ENCODE data around the gene CALHM4. TPM values are rescaled to one million over a fixed set of nuclear protein-coding genes. Genes with fewer than 3 reads are reported as not detected.
"Not testable (repeated sequence)": the region's sequence is repeated elsewhere in the genome, so short reads cannot be mapped to it uniquely, and the experiment has no call there.

CALHM4 gene
- total RNA-seq, 2 donors from 2014 or later: not detected

DNA sequence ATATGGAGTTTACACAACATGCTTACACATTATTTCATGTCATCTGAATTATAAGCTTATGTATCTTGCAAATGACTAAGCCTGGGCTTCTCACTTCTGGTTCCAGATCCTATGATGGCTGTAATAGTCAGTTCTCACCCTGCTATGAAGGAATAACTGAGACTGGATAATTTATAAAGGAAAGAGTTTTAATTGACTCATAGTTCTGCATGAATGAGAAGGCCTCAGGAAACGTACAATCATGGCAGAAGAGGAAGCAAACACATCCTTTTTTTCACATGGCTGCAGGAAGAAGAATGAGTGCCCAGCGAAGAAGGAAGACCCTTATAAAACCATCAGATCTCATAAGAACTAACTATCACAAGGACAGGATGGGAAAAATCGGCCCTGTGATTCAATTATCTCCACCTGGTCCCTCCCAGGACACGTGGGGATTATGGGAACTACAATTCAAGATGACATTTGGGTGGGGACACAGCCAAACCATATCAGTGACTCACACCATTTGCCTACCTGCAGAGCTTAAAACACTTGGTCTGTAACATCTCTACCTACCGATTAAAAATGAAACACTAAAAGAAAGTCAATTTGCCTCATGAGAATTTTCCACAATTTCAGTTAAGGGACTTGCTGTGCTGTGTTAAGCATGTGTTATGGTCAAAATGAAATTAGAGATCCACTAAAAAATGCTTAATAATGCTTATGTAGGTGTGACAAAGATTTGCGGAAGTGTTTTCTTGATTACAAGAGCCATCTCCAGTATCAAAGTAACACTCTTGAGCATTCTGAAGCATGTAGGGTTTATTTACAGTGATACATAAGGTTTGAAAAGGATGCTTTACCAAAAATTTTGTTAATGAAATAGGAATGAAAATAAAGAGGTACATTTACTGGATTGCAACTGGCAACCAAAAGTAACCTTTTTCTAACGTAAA lies 15.5 kb downstream of the CALHM4 start:
- no peak for DNase-seq
- intact Hi-C loops (cut with DNase I, micrococcal nuclease): loop anchor here in 1 of 2 donors (5.0 kb wide), 1 partner anchor 292 kb away; the partner anchor contains the start of gene TSPYL1
- ATAC-seq: no peak

DNA sequence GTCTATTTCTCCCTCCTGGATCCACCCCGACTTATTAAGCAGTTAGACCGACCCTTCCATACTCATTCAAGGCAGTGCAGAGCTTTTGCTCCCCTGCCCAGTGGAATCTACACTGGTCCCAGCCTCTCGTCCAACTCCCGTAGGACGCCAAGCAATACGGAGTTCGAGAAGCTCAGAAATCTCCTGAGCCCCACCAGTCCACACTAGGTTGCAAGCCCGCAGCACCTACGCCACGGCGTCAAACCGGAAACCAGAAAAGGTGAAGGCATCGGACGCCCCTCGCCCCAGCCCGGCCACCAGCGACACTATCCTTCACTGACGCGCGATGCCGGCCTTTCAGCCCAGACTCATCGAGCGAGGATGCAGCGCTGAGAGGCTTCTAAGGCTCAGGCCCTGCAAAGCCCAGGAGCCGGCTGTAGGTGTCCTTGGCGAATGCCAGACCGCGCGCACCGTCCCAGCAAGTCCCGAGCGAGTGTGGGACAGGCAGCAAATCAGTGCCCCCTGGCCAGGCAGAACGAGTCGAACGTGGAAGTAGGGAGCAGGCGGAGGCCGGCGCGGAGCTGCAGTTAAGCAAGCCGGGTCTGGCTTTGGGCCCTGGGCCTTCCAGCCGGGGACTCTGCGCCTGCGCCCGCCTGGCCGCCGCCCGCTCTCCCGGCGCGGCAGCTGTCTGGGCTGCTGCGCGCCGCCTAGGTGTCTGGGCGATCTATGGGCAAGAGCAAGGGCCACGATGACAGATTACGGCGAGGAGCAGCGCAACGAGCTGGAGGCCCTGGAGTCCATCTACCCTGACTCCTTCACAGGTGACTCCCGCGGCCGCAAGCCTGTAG lies 17.5 kb downstream of the CALHM4 start, which contains the start of gene RWDD1:
Gene RWDD1, plus strand, starts transcription at position 649 of the 827 bp plus-strand sequence. Its CDS starts 79 bp downstream, at position 728.
- intact Hi-C loops (cut with DNase I, micrococcal nuclease): no loop called here
- ATAC-seq (peak; percentile 96), DNase-seq (peak; percentile 98 to 99)

DNA sequence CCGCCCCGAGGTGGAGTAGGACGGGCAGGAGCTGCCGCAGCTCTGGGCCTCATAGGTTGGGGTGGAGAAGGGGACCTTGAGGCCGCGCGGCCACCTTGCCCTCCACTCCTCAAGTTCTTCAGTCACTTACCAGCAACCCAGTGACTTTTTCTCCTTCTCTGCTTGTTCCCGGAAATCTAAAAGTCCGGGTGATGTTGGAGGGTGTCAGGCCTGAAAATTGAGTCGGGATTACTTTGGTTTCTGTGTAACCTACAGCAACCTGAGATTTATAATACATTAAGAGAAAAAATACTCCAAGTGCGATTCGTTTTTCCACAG lies 18.1 kb downstream of the CALHM4 start:
- DNase-seq (no peak), ATAC-seq (no peak)
- intact Hi-C loops (cut with DNase I, micrococcal nuclease): no loop called here

DNA sequence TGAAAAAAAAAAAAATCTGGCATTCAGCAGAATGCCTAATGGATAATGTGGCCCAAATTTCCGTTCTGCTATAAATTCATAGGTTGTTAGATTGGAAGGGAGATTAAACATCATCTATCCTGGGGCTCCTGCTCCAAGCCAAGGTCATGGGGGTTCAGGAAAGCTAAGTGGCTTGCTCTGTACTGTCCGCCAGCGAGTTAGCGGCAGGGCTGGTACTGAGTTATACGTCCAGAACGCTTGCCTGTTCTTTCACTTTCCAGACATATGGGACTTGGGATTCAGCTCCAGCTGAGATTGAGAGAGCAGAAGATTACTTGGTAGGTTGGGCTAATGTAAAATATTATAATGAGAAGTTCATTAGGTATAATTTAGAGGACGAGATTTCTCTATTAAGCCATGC lies 18.6 kb downstream of the CALHM4 start:
- intact Hi-C loops (cut with DNase I, micrococcal nuclease): no loop called here
- ATAC-seq: peak; percentile 44

DNA sequence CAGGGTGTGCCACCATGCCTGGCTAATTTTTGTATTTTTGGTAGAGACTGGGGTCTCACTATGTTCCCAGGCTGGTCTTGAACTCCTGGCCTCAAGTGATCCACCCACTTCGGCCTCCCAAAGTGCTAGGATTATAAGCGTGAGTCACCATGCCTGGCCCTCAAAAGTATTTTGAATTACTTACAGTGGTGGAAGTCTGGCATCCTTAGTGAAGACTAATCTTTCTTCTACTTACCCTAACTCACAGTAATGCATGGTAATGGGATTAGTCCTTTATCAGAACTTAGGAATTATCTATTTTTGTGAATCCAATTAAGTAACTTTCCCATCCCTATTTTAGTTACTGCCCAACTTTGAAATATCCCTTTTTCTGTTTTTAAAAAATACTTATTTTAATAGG lies 21.7 kb downstream of the CALHM4 start:
- DNase-seq (no peak), ATAC-seq (no peak)
- intact Hi-C loops (cut with DNase I, micrococcal nuclease): no loop called here

More for the DNA sequence above, 18.6 kb downstream of the CALHM4 start:
- peak; percentile 42 to 59 for DNase-seq

DNA sequence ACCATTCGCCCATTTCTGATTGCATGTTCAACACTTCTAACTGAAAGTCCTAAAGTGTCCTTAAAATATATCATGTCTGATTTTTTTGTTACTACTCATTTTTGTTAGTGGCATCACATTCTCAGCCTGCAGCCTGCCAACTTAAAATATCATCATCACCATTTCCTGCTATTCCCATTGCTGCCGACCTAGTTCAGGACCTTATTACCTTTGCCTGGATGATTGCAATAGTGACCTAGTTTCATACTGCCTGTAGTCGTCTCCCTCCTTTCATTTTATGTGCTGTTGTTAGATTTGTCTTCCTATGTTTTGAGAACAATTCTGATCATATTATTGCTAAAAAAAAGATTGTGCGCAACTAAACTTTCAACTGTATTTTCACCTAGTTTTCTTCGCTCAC lies 23.9 kb downstream of the CALHM4 start:
- DNase-seq: no peak
- intact Hi-C loops (cut with DNase I, micrococcal nuclease): no loop called here
- ATAC-seq: no peak

DNA sequence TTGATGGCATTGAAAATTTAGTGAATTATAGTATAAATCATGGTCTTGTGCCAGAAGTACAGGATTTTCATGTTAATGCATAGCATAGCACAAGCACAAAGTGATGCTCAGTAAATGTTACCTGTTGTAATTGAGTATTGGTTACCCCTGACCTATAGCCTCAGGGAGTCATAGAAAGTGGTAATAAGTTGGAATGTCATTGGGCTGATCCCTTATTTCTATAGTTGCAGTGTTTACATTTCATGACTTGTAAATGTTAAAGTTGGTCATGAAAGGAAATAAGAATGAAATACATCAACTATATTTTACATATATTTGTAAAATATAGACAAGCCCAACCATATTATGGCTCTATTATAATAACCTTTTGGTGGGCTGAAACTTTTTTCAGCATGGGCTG lies 24.8 kb downstream of the CALHM4 start:
- no peak for DNase-seq
- intact Hi-C loops (cut with DNase I, micrococcal nuclease): no loop called here
- ATAC-seq: no peak

DNA sequence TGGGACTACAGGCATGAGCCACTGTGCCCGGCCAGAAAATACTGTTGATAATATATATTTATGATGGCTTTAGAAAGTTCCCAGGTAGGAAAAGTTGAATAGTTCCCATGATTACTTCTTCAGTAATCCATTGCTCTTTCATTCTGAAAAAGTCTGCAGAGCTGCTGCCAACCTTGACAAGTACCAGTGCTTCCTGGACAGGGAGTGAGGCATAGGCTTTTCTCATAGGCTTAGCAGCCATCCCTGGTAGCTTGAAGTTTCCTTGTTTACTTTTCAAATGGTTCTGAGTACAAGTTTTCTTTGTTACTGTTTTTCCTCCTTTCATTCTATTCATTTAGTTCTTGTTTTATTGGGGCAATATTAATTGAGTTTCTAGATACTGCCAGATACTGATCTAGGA lies 25.6 kb downstream of the CALHM4 start:
- DNase-seq: no peak
- intact Hi-C loops (cut with DNase I, micrococcal nuclease): no loop called here
- peak; percentile 93 for ATAC-seq

DNA sequence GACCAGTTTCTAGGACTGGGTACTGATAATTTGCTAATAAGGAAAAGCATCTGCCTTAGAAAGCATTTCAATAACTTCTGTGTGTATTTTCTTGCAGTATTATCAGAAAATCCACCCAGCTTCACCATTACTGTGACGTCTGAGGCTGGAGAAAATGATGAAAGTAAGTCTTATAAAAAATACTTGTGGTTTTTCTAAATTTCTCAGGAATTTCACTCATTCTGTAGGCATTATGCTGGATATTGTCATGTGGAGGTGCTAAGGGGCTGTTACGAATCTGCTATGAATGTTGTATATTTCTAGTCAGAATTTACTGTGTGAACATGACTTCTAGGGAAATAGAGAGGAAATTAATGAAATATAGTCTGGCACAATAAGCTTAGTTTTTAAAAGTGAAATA lies 26.6 kb downstream of the CALHM4 start:
- no peak for ATAC-seq
- DNase-seq: no peak
- intact Hi-C loops (cut with DNase I, micrococcal nuclease): no loop called here

DNA sequence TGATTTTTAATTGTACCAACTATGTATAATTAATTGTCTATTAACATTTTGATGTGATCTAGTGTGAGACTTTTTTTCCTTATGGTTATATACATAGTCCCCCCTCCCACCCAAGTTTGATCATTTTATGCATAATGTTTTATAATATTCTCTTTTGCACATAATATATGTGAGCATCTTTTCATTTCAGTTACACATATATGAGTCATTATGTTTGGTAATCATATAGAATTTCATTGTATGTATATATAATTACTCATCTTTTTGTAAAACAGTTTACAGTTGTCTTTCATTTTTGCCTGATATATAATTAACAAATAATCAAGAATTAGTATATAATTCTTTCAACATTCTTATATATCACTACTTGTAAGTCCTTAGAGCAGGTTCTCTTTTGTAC lies 32.7 kb downstream of the CALHM4 start:
- intact Hi-C loops (cut with DNase I, micrococcal nuclease): no loop called here
- ATAC-seq: no peak
- DNase-seq: no peak

DNA sequence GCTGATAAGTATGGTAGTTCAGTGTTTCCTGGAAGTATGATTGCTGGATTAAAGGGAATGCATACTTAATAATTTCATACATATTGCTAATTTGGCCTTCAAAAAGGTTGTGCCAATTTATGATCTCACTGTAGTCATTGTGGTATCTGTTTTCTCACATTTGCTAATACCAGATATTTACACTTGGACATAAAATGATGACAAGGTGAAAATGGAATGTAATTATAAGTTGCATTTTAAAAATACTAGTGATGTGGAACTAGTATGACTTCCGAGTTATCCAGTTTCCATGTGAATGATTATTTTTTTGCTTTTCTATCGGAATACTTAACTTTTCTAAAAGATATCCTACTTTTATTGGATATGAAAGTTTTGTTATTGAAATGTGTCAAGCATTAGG lies 33.2 kb downstream of the CALHM4 start:
- DNase-seq (no peak), ATAC-seq (no peak)
- intact Hi-C loops (cut with DNase I, micrococcal nuclease): no loop called here

DNA sequence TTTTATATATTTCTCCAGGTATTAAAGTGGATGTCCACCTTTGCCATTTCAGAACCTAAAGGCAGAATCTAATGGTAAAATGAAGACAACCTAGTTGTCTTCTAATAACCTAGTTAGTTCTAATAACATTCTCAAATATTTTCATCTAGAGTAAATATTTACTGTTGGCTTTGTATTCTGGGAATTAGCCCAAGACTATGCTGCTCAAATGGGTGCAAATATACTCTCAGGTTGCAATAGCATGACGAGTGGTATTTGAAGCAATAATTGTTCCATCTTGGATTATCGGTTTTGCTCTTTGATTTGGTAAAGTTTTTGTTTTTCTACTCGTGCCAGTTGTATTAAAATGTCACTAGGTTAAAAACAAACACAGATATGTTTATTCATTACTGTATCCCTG lies 41.7 kb downstream of the CALHM4 start:
- DNase-seq (no peak), ATAC-seq (no peak)
- intact Hi-C loops (cut with DNase I, micrococcal nuclease): no loop called here

DNA sequence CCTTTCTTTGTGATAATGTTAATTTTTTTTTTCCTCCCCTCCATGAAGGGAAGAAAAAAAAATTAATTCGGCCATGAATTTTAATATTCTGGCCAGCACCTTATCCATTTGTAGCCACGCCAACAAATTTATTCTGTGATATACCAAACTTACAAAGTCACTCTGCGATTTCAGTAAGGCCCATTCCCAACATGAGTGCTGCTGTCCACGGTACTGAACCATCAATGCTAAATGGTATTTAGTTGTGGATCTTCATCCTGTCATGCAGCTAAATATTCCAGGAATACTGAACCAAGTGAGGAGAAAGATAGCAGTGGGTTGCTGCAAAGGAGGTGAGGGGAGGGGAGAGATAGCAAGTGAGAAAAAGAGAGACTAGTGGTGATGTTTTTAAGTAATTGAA lies 43.3 kb downstream of the CALHM4 start:
- DNase-seq (no peak), ATAC-seq (no peak)
- intact Hi-C loops (cut with DNase I, micrococcal nuclease): no loop called here

DNA sequence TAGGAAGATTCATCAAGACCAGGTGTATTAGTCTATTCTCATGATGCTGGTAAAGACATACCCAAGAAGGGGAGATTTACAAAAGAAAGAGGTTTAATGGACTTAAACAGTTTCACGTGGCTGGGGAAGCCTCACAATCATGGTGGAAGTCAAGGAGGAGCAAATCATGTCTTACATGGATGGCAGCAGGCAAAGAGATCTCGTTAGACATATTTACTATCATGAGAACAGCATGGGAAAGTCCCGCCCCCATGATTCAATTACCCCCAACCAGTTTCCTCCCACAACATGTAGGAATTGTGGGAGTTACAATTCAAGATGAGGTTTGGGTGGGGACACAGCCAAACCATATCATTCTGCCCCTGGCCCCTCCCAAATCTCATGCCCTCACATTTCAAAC lies 50.4 kb downstream of the CALHM4 start:
- ATAC-seq; intact Hi-C loops (cut with DNase I, micrococcal nuclease); DNase-seq: not testable (repeated sequence)

DNA sequence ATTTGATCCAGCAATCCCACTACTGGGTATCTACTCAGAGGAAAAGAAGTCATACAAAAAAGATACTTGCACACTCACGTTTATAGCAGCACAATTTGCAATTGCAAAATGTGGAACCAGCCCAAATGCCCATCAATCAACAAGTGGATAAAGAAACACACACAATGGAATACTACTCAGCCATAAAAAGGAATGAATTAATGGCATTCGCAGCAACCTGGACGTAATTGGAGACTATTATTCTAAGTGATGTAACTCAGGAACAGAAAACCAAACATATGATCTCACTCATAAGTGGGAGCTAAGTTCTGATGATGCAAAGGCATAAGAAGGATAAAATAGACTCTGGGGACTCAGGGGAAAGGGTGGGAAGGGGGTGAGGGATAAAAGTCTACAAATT lies 51.3 kb downstream of the CALHM4 start:
- intact Hi-C loops (cut with DNase I, micrococcal nuclease); ATAC-seq: not testable (repeated sequence)

DNA sequence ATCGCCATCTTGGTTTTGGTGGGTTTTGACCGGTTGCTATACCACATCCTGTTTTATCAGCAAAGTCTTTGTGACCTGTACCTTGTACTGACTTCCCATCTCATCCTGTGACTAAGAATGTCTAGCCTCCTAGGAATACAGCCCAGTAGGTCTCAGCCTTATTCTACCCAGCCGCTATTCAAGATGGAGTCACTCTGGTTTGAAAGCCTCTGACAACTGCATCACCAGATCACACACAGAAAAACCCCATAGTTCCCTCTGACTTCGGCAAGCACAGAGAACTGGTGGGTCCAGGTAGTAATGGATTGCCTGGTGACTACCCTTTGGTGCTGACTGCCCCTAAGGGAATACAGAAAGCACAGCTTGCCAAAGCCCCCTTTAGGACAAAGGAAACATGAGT lies 52.4 kb downstream of the CALHM4 start:
- DNase-seq (no peak), ATAC-seq (no peak)
- intact Hi-C loops (cut with DNase I, micrococcal nuclease): no loop called here

More for the DNA sequence above, 51.3 kb downstream of the CALHM4 start:
- DNase-seq: not testable (repeated sequence)

All from left colon (tissue), 2 donors.